ENCODE data around the gene HECTD2.
A peak's percentile ranks its signal among the peaks of the same experiment; 100 is the strongest.
"Not testable (repeated sequence)": the region's sequence is repeated elsewhere in the genome, so short reads cannot be mapped to it uniquely, and the experiment has no call there.

HECTD2 gene, protein sequence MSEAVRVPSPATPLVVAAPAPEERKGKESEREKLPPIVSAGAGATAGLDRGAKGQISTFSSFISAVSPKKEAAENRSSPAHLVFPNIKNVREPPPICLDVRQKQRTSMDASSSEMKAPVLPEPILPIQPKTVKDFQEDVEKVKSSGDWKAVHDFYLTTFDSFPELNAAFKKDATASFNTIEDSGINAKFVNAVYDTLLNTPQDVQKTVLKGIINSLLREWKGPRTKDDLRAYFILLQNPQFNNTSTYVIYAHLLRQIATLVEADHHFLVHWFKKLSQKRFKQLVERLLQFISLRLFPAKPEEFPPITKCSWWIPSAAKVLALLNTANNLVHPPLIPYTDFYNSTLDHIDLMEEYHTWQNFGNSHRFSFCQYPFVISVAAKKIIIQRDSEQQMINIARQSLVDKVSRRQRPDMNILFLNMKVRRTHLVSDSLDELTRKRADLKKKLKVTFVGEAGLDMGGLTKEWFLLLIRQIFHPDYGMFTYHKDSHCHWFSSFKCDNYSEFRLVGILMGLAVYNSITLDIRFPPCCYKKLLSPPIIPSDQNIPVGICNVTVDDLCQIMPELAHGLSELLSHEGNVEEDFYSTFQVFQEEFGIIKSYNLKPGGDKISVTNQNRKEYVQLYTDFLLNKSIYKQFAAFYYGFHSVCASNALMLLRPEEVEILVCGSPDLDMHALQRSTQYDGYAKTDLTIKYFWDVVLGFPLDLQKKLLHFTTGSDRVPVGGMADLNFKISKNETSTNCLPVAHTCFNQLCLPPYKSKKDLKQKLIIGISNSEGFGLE

DNA sequence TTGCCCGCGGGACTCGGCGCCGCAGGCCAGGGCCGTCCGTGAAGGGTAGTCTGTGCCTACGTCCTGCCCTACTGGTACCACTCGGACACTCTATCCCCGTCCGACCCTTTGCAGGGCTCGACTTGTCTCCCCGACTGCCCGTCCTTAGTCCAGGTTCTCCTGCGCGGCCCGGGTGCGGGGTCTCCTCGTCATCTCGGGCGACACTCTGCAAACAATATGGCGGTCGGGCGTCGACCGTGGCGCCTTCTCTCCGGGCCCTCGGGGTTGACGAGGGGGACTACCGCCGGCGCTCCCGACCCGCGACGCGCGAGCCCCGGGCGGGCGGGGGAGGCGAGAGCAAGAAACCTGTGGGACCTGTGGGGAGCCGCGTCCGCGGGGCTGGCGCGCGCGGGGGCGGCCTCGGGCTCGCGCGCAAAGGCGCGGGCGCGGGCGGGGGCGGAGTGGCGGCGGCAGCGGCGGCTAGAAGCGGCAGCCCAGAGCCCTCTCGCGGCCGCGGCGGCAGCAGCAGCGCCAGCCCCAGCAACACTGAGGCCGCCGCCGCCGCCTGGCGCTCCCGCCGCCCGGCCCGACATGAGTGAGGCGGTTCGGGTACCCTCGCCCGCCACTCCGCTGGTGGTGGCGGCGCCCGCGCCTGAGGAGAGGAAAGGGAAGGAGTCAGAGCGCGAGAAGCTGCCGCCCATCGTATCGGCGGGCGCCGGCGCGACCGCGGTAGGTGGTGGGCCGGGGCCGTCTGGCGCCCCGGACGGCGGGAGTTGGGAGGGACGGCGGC is at the start of gene HECTD2:
Gene HECTD2, plus strand, starts transcription at position 476 of the 769 bp plus-strand sequence. Its CDS starts 95 bp downstream, at position 571.
- peak; percentile 91 for DNase-seq (ENCODE audit: low spot score)

DNA sequence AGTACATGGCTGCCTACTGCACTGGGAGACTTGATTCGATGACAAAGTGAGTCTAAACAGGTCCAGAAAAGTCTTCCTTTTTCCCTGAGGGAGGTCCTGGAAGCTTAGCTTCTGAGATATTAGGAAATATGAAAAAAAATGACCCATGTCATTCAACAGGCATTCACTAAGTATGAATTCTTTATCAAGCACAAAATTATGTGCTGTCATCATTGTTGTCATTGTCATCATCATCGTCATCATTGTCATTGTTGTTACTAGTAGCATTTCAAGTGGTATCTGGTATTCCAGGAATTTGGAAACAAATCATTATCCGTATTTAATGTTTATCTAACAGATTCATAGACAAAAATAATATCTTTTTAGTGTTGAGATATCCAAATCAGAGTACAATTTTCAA is 49.7 kb upstream of the HECTD2 start:
- DNase-seq (ENCODE audit: low spot score), result no peak

DNA sequence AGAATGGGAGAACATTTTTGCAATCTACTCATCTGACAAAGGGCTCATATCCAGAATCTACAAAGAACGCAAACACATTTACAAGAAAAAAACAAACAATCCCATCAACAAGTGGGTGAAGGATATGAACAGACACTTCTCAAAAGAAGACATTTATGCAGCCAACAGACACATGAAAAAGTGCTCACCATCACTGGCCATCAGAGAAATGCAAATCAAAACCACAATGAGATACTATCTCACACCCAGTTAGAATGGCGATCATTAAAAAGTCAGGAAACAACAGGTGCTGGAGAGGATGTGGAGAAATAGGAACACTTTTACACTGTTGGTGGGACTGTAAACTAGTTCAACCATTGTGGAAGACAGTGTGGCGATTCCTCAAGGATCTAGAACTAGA is 44.6 kb upstream of the HECTD2 start:
- DNase-seq (ENCODE audit: low spot score), result not testable (repeated sequence)

DNA sequence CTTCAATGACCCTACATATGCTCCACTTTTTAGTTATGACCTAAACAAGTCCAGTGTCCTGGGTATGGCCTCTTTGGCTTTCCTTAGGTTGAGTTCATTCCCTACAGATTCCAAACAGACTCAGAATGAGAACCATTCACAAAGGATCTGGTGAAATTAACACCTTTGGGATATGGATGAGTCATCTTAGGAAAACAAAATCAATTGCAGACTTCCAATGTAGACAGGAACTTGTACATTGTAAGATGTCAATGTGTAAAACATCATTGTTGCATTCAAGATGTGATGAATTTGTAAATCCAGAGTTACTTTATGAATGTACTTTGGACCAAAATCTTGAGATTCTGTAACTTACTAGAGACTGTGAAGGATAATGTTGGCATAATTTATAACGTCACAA is 43.4 kb upstream of the HECTD2 start:
- DNase-seq (ENCODE audit: low spot score), result no peak

DNA sequence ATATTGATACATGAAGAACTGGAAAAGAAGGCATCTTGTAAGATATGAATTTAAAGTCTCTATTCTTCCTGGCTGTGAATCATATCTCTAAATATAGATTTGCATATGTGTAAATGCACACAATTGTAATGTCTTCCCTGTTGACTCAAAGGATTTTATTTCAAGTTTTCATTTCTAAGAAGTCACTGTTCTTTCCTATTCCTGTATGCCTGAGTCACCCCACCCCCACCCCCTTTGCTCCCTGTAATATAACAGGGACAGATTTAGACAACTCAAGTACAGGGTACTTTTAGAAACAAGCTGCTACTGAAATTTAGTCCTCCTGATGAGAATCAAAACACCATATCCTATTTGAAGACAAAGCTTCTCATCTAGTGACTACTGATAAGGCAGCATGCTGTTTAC is 43.0 kb upstream of the HECTD2 start:
- DNase-seq (ENCODE audit: low spot score), result no peak

DNA sequence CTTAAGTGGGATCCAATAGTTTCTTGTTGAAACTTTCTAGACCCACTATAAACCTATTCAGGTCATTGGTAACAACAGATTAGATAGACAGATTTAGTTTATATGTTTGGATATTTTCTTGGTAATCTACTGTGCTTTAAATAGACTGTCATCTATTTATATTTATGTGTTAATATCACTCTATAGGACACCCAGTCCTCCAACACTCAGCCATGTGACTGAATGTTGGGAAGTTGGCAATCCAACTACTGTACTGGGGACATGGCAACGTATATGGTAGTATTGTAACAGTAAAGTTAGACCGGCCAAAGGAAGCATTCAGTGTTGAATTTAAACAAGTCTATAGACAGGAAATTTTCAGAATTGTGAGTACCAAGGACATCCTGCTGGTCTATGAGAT is 42.6 kb upstream of the HECTD2 start:
- DNase-seq (ENCODE audit: low spot score), result no peak

DNA sequence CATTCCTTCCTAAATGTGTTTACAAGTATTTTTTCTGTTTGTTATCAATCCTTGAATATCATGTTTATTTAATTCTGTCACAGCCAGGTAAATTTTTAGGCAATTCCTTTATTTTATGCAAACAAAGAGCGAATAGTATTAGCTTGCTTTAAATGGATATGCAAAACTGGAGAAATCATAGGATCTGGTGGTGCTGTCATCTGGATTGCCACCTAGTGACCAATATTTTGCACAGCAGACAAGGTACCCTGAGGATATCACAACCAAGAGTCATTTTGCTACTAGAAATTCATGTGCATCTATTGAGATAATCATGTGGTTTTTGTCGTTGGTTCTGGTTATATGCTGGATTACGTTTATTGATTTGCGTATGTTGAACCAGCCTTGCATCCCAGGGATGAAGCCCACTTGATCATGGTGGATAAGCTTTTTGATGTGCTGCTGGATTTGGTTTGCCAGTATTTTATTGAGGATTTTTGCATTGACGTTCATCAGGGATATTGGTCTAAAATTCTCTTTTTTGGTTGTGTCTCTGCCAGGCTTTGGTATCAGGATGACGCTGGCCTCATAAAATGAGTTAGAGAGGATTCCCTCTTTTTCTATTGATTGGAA is 40.1 kb upstream of the HECTD2 start:
- peak; percentile 66 for DNase-seq (ENCODE audit: low spot score)

DNA sequence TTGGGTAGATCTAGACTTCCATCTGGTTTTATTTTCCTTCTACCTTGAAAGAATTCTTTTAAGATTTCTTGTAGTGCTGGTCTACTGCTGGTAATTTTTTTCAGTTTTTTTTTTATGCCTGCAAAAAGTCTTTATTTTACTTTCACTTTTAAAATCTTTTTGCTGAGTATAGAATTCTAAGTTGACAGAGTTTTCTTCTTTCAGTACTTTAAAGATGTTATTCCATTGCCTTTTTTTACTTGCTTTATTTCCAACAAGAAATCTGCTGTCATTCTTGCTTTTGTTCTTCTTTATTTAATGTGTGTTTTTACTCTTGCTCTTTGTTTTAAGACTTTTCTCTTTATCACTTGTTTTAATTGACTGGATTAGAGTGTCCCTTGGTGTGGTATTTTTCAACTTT is 36.1 kb upstream of the HECTD2 start:
- DNase-seq (ENCODE audit: low spot score), result no peak

DNA sequence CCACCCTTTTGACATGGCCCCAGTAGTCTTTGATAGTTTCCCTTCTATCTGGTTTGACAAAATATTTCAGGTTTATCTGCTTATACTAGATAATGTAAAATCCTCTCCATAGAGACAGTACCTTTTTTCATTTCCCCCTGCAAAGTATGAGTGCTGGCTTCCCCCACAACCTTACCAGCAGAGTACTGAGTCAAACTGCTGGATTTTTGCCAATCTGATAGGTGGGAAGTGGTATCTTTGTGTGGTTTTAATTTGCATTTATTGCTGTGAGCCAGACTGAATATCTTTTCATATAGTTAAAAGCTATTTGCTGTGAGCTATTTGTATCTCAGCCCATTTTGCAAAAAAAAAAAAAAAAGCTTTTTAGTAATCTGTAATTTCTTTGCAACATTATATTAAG is 32.1 kb upstream of the HECTD2 start:
- DNase-seq (ENCODE audit: low spot score), result no peak

DNA sequence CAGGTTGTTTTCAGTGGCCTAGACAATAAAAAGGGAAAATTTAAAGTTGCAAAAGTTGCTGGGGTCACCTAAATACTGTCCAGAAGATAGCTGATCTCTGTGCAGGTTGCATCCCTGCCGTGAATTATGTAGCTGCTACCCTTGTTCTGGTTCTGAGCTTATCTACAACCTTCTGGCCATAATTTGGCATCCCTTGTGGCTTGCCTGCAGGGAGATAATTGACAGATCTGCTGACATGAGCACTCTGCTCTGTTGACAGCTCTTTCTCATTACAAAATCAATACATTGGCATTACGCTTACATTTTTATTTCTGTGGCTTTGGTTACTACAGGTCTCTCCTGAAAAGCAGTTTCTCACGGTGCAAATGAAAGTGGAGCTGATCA is 29.3 kb upstream of the HECTD2 start:
- DNase-seq (ENCODE audit: low spot score), result no peak

DNA sequence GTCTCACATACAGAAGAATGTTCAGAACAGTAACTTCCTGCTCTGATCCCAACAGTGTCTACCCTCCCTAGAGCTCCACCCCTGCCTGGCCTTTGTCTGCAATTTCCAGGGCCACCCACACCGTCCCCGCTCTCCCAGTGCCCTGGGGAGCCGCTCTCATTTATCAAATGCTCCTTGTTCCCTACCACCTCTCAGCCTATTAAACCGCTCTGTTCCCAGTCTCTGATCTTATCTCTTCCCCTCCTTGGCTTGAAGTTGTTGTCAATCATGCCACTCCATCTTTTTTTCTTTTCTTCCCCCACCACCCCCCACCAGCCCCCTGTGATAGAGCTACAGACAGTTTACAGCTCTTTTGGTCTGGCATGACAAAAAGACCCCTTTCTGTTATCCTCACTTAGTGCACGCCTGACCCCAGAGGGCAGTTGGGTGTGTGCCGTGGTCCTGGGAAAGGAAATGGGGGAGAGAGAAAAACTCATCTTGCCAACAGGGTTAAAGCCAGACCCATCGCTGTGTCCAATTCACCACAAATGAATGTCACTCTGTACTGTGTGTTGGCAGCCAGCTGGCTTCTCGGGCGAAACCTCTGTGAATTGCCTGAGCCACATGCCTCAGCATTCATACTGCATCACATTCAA is 28.8 kb upstream of the HECTD2 start:
- DNase-seq (ENCODE audit: low spot score), result peak; percentile 44

DNA sequence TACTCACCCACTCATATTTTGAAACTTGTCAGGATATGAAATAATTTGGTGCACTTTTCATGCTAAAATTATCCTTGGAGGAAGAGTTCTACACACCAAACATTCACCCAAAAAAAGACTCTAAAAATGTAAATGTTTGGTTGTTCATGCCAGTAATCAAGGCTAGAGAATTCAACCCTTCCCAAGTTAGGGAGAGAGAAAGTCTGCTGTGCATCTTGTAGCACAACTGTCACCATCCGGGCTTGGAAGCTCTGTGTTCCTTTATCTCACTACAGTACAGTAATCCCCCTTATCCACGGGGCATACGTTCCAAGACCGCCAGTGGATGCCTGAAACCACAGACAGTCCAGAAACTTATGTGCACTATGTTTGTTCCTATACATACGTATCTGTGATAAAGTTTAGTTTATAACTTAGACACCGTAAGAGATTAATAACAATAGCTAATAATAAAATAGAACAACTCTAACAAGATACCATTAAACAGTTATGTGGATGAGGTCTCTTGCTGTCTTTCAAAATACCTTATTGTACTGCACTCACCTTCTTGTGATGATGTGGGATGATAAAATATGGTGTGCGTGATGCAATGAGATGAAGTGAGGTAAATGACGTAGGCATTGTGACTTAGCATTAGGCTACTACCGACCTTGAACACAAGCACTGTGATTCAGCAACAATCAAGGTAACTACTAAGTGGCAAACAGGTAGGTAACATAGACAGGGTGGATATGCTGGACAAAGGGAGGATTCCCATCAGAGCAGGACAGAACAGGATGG is 24.6 kb upstream of the HECTD2 start:
- DNase-seq (ENCODE audit: low spot score), result no peak

DNA sequence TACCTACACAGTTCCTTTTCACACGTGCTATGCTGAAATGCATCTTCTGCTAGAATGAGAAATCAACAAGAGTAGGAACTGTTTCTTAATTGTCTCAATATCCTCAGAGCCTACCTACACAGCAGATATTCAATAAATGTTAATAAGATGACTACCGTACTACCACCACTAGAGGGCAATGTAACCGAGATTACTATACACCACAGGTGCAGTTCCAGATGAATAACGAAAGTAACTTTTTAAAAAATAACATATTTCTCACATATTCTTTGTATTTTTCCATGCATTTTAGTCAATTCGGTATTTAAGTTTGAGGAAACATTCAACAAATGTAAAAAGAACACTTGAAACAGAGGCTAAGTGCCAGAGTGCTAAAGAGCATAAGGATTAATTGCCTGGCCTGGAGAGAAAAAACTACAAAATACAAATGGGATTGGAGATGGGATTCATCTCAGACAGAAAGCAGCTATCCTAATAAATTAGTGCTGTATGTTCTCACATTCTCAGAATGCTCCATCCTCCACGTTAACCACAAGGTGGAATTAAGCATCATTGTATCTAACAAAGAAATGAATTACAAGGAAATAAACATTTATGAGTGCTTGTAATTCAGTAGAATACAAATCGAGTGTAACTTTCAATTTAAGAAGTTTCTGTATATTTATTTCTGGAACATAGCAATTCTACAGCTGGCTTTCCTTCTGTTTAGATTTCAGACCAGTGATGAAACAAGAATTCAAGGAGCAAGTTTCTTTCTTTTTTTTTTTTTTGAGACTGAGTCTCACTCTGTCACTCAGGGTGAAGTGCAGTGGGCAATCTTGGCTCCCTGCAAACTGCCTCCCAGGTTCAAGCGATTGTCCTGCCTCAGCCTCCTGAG is 20.3 kb upstream of the HECTD2 start:
- peak; percentile 56 for DNase-seq (ENCODE audit: low spot score)

DNA sequence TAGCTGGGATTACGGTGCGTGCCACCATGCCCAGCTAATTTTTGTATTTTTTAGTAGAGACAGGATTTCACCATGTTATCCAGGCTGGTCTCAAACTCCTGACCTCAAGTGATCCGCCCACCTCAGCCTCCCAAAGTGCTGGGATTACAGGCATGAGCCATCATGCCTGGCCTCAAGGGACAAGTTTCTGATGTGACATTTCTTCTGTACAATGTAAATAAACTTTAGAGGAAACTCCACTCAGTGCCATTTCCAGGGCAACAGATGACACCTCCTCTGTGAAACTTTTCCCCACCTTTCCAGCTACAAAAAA is 19.7 kb upstream of the HECTD2 start:
- not testable (repeated sequence) for DNase-seq (ENCODE audit: low spot score)

DNA sequence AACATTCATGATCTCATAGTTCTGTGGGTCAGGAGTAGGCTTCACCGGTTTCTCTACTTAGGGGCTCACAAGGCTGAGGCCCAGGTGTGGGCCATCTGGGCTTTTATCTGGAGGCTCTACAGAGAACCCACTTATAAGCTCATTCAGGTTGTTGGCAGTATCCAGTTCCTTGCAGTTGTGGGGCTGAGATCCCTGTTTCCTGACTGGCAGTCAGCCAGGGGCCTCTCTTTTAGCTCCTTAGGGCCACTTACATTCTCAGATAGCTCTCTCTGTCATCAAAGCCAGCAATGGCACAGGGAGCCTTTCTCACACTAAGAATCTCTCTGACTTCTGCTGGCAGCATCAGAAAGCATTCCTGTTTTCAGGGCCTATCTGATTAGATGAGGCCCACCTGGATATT is 18.2 kb upstream of the HECTD2 start:
- DNase-seq (ENCODE audit: low spot score), result no peak

DNA sequence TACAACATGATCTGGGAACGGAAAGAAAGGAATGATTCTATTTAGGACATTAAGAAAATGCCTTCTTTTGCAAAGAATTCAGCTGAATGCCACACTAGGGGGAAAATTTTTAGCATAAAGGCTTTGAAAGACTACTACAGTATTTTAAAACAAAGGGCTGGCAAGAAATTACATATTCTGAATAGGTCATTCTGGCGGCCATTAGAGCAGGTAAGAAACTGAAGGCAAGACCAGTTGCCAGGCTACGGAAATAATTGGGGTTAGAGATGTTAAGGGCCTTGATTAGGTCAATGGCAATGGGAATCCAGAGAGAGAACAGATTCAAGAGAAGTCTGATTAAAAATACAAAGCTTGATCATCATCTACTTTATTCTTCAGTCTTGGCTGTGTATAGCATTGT is 3.8 kb upstream of the HECTD2 start:
- DNase-seq (ENCODE audit: low spot score), result no peak

DNA sequence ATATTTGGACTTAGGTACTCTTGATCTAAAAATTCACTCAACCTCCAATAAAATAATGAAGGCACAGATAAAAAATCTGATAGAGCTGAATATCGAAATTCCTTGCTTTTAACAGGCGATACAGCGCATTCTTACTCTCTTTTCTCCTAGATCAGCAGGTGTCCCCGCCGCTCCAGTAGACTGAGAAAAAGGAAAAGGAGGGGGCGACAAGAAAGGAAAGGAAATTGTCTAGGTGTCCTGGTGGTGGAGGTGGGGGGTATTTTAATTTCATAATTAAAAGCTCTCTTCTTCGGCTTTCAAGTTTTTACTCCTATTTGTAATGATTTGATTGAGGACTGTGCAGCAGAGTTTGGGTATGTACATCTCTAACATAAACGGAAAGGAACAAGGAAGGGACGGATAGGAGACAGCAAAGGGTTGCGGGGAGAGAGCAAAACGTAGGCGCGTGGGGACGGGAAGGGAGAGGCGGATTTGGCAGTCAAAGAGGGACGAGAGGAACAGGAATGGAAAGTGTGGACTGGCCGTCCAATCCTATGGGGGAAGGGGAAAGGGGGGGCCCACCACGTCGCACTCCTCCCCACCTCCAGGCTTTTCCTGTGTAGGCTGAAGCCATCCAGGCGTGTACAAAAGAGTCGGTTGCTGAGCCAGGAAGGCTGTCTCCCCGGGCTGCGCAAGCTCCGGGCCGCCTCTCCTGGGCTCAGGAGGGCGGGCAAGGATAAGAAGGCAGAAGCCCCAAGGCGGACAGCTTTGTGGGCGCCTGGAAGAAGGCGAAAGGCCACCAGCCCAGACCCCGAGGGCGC is 875 bp upstream of the HECTD2 start:
- DNase-seq (ENCODE audit: low spot score), result peak; percentile 91

DNA sequence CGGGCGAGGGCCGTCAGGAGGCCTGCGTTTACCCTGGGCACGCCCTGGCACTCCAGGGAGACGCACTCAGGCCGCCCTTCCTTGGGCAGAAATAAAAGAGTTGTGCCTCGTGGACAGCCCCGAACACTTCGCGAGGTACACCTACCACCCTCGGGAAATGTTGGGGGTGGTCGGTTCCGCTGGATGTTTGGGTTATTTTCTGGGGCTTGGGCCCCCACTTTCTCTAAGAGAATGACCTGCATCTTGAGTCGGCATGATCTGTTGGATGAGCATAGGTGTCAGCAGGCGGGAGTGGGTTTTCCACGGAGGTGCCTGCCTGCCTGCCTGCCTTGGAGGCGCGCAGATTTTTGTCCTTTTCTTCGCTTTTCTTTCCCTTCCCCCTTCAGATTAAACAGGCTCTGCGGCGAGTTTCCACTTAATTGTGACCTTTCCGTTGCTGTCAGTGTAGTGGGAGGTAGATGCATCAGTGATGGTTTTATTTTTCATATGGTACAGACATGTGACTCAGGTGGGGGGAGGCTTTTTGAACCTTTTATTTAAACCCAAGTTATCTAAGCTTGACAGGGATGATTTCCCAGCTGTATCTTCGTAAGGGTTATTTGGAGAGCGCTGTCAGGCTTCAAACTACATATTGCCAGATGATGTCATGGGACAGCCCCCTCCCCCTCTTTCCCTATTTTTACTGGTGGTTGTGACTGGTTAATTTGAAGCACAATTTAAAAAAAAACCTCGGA is 661 bp downstream of the HECTD2 start:
- peak; percentile 63 for DNase-seq (ENCODE audit: low spot score)

DNA sequence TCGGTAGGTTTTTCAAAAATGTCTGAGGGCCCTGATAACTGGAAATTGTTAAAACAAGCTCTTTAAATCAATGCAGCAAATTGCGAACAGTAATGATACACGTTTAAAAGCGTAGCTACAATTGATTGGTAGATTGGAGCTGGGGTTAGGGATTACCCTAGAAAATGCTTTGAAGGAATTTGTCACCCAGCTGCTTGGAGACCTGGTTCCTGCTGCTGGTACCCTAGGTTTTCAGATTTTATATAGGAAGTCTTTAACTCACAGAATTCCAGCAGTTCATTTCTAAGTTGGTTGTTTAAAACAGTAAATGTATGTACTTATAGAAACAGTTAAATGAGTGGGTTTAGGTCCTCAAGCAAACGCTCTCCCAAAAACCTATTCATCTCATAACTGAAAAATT is 1.5 kb downstream of the HECTD2 start:
- no peak for DNase-seq (ENCODE audit: low spot score)
